Measurements from ENCODE around the gene CCL28.

- TF ChIP-seq, protein P1, sequence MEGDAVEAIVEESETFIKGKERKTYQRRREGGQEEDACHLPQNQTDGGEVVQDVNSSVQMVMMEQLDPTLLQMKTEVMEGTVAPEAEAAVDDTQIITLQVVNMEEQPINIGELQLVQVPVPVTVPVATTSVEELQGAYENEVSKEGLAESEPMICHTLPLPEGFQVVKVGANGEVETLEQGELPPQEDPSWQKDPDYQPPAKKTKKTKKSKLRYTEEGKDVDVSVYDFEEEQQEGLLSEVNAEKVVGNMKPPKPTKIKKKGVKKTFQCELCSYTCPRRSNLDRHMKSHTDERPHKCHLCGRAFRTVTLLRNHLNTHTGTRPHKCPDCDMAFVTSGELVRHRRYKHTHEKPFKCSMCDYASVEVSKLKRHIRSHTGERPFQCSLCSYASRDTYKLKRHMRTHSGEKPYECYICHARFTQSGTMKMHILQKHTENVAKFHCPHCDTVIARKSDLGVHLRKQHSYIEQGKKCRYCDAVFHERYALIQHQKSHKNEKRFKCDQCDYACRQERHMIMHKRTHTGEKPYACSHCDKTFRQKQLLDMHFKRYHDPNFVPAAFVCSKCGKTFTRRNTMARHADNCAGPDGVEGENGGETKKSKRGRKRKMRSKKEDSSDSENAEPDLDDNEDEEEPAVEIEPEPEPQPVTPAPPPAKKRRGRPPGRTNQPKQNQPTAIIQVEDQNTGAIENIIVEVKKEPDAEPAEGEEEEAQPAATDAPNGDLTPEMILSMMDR (IDR thresholded peaks at IDR 0.05): no peak
- no peak for TF ChIP-seq POLR2A (IDR thresholded peaks at IDR 0.05)
Measured at GRCh38 chr5:43352915-43353314, 59.3 kb downstream of the CCL28 start.

Data from heart left ventricle (tissue), 13 donors.